HG02571 (cell line): ENCODE results near the gene ZNF425.
"Not testable (repeated sequence)": the region's sequence is repeated elsewhere in the genome, so short reads cannot be mapped to it uniquely, and the experiment has no call there.

ENCODE experiments used
- ATAC-seq: cut with Tn5 transposase; IDR thresholded peaks from one replicate; pipeline ENCODE4 v1.9.1; 2021; ENCODE audit warnings: mild to moderate bottlenecking, moderate library complexity; ENCODE audit not compliant: unreplicated experiment

The ZNF425 gene

DNA sequence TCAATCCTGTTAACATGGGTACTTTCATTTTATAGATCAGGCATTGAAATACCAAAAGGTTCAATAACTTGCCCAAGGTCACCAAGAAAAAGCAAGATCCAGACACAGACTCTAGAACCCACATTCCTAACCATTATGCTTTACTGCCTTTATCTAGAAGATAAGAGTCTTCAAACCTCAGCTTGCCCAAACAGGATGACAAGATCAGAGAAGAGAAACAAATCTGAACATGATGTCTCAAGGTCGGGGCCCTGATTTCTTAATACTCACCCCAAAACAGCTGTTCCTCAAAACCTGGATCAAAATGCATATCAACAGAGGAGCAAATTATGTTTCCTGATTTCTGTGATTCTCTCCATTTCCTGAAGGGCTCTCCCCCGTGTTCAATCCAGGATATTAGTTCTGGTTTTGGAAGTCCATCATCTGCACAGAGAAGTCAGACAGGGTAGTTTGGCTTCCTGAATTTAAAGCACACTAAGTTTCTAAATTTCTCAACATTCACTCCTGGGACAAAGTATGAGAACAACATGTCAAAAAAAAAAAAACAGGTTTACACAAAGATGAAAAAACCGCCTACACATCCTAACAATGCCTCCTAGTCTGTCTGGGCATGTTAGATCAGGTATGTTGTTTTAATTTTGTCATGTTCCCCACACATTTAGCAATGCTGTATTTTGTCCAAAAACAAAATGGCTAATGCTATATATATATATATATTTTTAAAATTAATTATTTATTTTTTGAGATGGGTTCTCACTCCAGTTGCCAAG lies 51.8 kb downstream of the ZNF425 start:
- no peak for ATAC-seq

DNA sequence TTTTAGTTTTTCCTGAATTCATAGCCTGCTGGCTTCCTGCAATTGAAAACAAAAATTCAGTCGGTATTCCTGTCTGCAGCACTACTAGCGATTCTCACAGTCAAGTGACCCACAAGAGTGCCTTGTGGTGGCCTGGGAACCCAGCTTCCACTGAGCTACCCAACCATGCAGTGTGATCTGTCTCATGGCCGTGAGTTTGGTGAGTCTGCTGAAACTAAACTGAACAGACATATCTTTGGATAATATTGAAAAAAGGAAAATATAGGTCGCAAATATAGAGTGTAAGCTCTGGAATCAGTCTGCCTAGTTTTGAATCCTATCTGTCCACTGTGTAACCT lies 53.7 kb downstream of the ZNF425 start:
- ATAC-seq, result no peak

GRCh38 chr7:149071641-149072437 lies 54.3 kb downstream of the ZNF425 start:
- ATAC-seq, result no peak

- no peak for ATAC-seq
These were observed 54.9 kb downstream of the ZNF425 start for GRCh38 chr7:149071182-149071635.

GRCh38 chr7:149070372-149071125 lies 55.6 kb downstream of the ZNF425 start:
- ATAC-seq, result no peak

DNA sequence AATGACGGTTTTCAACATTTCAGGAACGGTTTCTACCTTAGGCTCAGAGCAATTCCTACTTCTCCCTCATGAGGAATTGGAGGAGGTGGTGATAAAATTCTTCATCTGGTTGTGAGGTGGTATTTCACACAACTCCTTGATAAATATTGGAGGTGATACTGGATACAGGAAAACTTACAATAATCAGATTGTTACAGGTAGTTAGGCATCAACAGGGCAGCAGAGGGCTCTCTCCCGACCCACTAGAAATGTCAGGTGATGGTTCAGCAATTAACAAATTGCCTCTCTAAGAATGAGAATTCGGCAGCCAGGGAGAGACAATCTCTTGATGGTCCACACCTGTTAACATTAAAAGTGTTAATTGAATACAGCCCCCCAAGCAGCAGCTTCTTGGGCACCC lies 58.3 kb downstream of the ZNF425 start:
- no peak for ATAC-seq

DNA sequence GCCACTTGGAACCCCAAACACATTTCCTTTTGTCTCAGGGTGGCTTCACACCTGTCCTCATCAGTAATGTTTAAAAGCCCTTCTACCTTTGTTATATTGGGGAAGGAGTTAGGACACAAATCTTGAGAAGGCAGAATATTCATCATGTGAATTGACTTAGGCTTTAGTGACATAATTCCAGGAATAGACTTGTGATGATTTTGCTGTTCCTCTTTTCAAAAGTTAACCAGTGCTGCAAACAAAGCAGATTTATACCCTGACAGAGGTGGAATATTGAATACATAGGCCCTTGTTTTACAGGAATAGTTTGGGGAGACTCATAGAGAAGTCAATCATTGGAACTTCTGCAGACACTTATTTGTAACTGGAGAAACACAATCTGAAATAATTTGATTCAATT lies 62.6 kb downstream of the ZNF425 start:
- no peak for ATAC-seq

DNA sequence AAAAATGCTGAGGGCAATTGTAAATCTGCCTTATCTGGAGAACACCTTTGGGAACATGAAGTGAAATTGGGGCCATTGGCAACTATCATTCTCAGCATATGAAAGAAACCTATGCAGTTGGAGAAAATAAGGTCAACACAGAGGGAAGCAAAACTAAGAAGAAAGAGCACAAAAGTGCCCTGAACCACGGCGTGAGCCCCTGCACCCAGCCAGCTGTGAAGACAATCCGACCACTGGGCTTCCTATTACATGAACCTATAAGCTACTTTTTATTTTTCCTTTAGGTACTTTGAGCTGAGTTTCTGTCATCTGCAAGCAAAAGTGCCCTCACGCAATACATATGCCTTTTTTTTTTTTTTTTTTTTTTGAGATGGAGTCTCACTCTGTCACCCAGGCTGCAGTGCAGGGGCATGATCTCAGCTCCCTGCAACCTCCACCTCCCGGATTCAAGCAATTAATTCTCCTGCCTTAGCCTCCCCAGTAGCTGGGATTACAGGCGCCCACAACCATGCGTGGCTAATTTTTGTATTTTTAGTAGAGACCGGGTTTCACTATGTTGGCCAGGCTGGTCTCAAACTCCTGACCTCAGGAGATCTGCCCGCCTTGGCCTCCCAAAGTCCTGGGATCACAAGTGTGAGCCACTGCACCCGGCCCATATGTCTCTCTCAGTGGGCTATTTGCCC lies 63.8 kb downstream of the ZNF425 start:
- not testable (repeated sequence) for ATAC-seq

GRCh38 chr7:149060156-149060555 lies 66.0 kb downstream of the ZNF425 start:
- ATAC-seq, result no peak

- no peak for ATAC-seq
These were observed 72.2 kb downstream of the ZNF425 start for GRCh38 chr7:149053885-149054284.

GRCh38 chr7:149053384-149053783 lies 72.7 kb downstream of the ZNF425 start:
- ATAC-seq, result no peak
